ENCODE results near the gene RARA.

The RARA gene

GRCh38 chr17:40361925-40362695, 53.1 kb downstream of the RARA start:
- in situ Hi-C loops (cut with HindIII; ENCODE audit: low sequenced_read_pairs): no loop called here
- TF ChIP-seq, protein P1, sequence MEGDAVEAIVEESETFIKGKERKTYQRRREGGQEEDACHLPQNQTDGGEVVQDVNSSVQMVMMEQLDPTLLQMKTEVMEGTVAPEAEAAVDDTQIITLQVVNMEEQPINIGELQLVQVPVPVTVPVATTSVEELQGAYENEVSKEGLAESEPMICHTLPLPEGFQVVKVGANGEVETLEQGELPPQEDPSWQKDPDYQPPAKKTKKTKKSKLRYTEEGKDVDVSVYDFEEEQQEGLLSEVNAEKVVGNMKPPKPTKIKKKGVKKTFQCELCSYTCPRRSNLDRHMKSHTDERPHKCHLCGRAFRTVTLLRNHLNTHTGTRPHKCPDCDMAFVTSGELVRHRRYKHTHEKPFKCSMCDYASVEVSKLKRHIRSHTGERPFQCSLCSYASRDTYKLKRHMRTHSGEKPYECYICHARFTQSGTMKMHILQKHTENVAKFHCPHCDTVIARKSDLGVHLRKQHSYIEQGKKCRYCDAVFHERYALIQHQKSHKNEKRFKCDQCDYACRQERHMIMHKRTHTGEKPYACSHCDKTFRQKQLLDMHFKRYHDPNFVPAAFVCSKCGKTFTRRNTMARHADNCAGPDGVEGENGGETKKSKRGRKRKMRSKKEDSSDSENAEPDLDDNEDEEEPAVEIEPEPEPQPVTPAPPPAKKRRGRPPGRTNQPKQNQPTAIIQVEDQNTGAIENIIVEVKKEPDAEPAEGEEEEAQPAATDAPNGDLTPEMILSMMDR (IDR thresholded peaks at IDR 0.05; ENCODE audit: low read depth, low read length, missing control alignments): no peak
- DNase-seq (ENCODE audit: low read depth): no peak
- peak overlapping the region; percentile 40 for H3K4me3 ChIP-seq (ENCODE audit: low read depth, low read length)

DNA sequence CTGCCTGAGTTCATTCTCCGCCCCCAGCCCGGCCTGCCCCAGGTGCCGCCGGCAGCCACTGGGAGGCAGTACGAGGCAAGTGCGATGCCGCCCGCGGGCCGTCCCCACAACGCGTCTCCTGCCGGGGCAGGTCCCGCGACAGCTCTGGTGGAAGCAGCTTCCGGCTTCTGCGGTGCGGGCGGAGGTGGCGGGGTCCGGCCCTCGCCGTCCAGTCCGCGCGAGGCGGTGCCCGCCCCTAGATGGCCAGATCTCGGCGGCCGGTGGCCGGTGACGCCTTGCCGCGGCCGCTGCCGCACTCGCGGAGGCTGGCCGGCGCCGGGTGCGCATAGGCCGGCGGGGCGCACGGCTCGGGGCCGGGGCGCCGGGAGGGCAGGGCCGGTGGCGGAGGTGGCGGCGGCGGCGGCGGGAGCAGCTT, 53.7 kb downstream of the RARA start:
- peak overlapping the region; percentile 40 for H3K4me3 ChIP-seq (ENCODE audit: low read depth, low read length)
- in situ Hi-C loops (cut with HindIII; ENCODE audit: low sequenced_read_pairs): no loop called here
- TF ChIP-seq, protein P1 (IDR thresholded peaks at IDR 0.05; ENCODE audit: low read depth, low read length, missing control alignments): peak; percentile 74
- DNase-seq (ENCODE audit: low read depth): no peak

DNA sequence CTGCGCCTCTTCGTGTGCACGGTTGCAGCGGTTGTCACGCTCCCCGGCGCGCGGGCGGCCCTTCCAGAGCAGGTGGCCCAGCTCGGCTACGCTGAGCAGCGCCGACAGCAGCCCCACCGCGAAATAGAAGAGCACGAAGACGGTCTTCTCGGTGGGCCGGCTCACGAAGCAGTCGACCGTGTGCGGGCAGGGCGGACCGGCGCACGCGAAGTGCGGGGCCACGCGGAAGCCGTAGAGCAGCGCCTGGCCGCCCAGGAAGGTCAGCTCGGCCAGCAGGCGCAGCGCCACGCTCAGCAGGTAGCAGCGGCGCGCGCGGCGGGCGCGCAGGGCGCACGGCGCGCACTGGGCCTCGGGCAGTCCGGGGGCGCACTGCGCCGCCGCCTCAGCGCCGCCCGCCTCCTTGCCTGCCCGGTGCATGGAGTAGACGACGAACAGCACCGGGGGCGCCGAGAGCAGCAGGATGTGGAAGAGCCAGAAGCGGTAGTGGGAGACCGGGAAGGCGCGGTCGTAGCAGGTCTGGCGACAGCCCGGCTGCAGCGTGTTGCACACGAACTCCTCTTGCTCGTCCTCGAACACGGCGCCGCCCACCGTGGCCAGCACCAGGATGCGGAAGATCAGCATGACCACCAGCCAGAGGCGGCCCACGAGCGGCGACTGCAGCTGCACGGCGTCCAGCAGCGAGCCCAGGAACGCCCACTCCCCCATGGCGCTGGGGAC, 54.3 kb downstream of the RARA start:
- TF ChIP-seq, protein P1 (IDR thresholded peaks at IDR 0.05; ENCODE audit: low read depth, low read length, missing control alignments): no peak
- H3K4me3 ChIP-seq (ENCODE audit: low read depth, low read length): peak overlapping the region; percentile 40
- in situ Hi-C loops (cut with HindIII; ENCODE audit: low sequenced_read_pairs): no loop called here
- no peak for DNase-seq (ENCODE audit: low read depth)

DNA sequence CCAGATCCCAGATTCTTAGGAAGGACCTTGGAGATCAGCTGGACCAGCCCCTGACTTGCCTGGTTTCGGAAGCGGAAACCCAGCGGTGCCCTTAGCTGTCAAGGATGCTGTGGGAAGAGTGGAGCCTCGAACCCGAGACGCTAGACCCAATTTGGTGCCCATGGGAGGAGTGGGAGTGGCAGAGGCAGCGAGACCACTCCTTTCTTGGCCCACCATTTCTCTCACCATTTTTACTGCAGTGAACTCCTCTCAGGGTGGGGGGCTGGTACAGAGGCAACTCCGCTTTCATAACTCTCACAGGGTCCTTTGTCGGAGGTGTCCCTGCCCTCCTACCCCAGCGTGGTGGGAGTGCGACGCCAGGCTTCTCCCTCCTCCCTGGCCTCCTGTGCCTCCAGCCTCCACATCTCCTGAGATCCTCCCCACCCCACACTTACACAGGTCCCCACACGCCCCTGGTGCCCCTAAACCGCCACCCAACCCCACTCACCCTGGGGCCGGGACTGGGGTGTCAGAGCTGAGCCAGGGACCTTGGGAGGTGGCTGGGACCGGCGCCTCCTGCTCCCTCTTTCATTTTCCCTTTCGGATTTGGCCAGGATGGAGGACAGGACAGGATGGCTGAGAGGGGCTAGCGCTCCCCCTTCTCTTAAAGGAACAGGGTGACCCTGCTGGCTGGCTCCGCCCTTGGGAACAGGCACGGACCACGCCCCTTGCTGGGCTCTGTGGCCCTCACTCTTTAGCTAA, 55.3 kb downstream of the RARA start, which contains the start of gene GJD3:
Gene GJD3 (minus strand): TSS at position 617 of the 741 bp plus-strand sequence. CDS start 922 bp downstream, outside the sequence.
- H3K4me3 ChIP-seq (ENCODE audit: low read depth, low read length): peak within 1 kb of the TSS; percentile 40

DNA sequence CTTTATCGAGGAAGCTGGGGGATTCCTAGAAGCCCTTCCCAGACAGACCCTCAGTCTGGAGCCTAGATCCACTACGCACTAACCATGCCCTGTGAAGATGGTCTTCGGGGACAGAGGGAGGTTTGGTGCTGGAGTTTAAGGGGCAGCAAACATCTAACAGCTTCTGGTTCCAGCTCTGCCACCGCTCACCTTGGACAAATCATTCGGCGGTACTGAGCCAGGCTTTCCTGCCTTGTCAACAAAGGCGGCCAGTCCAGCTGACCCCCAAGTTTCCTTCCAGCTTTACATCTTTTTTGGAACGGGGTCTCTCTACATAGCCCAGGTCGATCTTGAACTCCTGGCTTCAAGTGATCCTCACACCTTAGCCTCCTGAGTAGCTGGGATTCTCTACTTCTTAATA, 55.9 kb downstream of the RARA start:
- peak overlapping the region; percentile 40 for H3K4me3 ChIP-seq (ENCODE audit: low read depth, low read length)
- in situ Hi-C loops (cut with HindIII; ENCODE audit: low sequenced_read_pairs): no loop called here
- TF ChIP-seq, protein P1 (IDR thresholded peaks at IDR 0.05; ENCODE audit: low read depth, low read length, missing control alignments): no peak
- no peak for DNase-seq (ENCODE audit: low read depth)

More for the DNA sequence above, 55.3 kb downstream of the RARA start, which contains the start of gene GJD3:
- DNase-seq (ENCODE audit: low read depth): no peak
- TF ChIP-seq, protein P1 (IDR thresholded peaks at IDR 0.05; ENCODE audit: low read depth, low read length, missing control alignments): no peak
- in situ Hi-C loops (cut with HindIII; ENCODE audit: low sequenced_read_pairs): no loop called here

All from astrocyte of the cerebellum (primary cell).